Glutamatergic neuron (in vitro differentiated cells): ENCODE measurements around the gene EGLN3. TPM values are rescaled to one million over a fixed set of nuclear protein-coding genes. Genes with fewer than 3 reads are reported as not detected.

Experiments
- DNase-seq: peaks from one replicate; pipeline ENCODE4 v3.0.0; 2022
- H3K27ac Mint-ChIP-seq: one replicate; pipeline ENCODE4 v1.8.0; 2020; ENCODE audit warnings: mild to moderate bottlenecking, mixed read lengths, inconsistent platforms; ENCODE audit not compliant: unreplicated experiment
- H3K27me3 Mint-ChIP-seq: one replicate; pipeline ENCODE4 v1.8.0; 2020; ENCODE audit warnings: mild to moderate bottlenecking, moderate library complexity, mixed read lengths, inconsistent platforms; ENCODE audit not compliant: unreplicated experiment
- H3K36me3 Mint-ChIP-seq: one replicate; pipeline ENCODE4 v1.8.0; 2020; ENCODE audit warnings: mild to moderate bottlenecking, mixed read lengths, inconsistent platforms; ENCODE audit not compliant: unreplicated experiment
- H3K4me1 Mint-ChIP-seq: one replicate; pipeline ENCODE4 v1.8.0; 2020; ENCODE audit warnings: mild to moderate bottlenecking, low read depth, mixed read lengths, inconsistent platforms; ENCODE audit not compliant: unreplicated experiment
- H3K4me3 Mint-ChIP-seq: one replicate; pipeline ENCODE4 v1.8.0; 2020; ENCODE audit warnings: mild to moderate bottlenecking, mixed read lengths, inconsistent platforms; ENCODE audit not compliant: unreplicated experiment
- H3K9me3 Mint-ChIP-seq: one replicate; pipeline ENCODE4 v1.8.0; 2020; ENCODE audit warnings: mild to moderate bottlenecking, moderate library complexity, mixed read lengths, inconsistent platforms; ENCODE audit not compliant: unreplicated experiment
- total RNA-seq: library from RNA; stranded (reverse); fragmentation: NEBNext Ultra II Directional; extraction: Animal tissue kit (Norgen Biotek cat#: 25700); gene quantifications from one replicate; pipeline ENCODE4 v1.2.1, GENCODE V29; 2021; ENCODE audit not compliant: unreplicated experiment
- TF ChIP-seq, protein P1 (sequence below): fragments of 200-600 bp; sonication (generic); IDR thresholded peaks from one replicate; pipeline ENCODE4 v1.5.0; 2021; ENCODE audit not compliant: partially characterized antibody, unreplicated experiment

The EGLN3 gene
- total RNA-seq, 1 donor from 2014 or later: 1.9 TPM

GRCh38 chr14:33934938-33935337 is 15.9 kb downstream of the EGLN3 start:
- Mint-ChIP-seq H3K36me3 (no peaks in the 10 kb centered on the region), H3K27ac (no peak overlapping the region), H3K4me1 (peaks cover 4% of the 10 kb centered on the region), H3K27me3 (peaks cover 2% of the 10 kb centered on the region), H3K4me3 (no peak overlapping the region), H3K9me3 (no peaks in the 10 kb centered on the region)
- no peak for DNase-seq
- TF ChIP-seq, protein P1, sequence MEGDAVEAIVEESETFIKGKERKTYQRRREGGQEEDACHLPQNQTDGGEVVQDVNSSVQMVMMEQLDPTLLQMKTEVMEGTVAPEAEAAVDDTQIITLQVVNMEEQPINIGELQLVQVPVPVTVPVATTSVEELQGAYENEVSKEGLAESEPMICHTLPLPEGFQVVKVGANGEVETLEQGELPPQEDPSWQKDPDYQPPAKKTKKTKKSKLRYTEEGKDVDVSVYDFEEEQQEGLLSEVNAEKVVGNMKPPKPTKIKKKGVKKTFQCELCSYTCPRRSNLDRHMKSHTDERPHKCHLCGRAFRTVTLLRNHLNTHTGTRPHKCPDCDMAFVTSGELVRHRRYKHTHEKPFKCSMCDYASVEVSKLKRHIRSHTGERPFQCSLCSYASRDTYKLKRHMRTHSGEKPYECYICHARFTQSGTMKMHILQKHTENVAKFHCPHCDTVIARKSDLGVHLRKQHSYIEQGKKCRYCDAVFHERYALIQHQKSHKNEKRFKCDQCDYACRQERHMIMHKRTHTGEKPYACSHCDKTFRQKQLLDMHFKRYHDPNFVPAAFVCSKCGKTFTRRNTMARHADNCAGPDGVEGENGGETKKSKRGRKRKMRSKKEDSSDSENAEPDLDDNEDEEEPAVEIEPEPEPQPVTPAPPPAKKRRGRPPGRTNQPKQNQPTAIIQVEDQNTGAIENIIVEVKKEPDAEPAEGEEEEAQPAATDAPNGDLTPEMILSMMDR: no peak

GRCh38 chr14:33934043-33934750 is 16.7 kb downstream of the EGLN3 start:
- no peak for DNase-seq
- Mint-ChIP-seq H3K9me3 (no peaks in the 10 kb centered on the region), H3K36me3 (no peaks in the 10 kb centered on the region), H3K4me1 (peaks cover 4% of the 10 kb centered on the region), H3K27ac (no peak overlapping the region), H3K27me3 (peaks cover 2% of the 10 kb centered on the region), H3K4me3 (no peak overlapping the region)
- TF ChIP-seq, protein P1: no peak

- DNase-seq: no peak
- no peaks in the 10 kb centered on the region for H3K9me3 Mint-ChIP-seq
- H3K27ac Mint-ChIP-seq: no peak overlapping the region
- no peak overlapping the region for H3K4me3 Mint-ChIP-seq
- TF ChIP-seq, protein P1: no peak
- no peaks in the 10 kb centered on the region for H3K36me3 Mint-ChIP-seq
- H3K27me3 Mint-ChIP-seq: peaks cover 2% of the 10 kb centered on the region
- peaks cover 4% of the 10 kb centered on the region for H3K4me1 Mint-ChIP-seq
These were observed 17.4 kb downstream of the EGLN3 start for GRCh38 chr14:33933386-33933933.

- no peaks in the 10 kb centered on the region for H3K36me3 Mint-ChIP-seq
- H3K4me1 Mint-ChIP-seq: no peaks in the 10 kb centered on the region
- TF ChIP-seq, protein P1: no peak
- H3K27me3 Mint-ChIP-seq: peaks cover 2% of the 10 kb centered on the region
- H3K9me3 Mint-ChIP-seq: no peaks in the 10 kb centered on the region
- no peak overlapping the region for H3K27ac Mint-ChIP-seq
- no peak for DNase-seq
- no peak overlapping the region for H3K4me3 Mint-ChIP-seq
These were observed 18.1 kb downstream of the EGLN3 start for GRCh38 chr14:33932576-33933345.

DNA sequence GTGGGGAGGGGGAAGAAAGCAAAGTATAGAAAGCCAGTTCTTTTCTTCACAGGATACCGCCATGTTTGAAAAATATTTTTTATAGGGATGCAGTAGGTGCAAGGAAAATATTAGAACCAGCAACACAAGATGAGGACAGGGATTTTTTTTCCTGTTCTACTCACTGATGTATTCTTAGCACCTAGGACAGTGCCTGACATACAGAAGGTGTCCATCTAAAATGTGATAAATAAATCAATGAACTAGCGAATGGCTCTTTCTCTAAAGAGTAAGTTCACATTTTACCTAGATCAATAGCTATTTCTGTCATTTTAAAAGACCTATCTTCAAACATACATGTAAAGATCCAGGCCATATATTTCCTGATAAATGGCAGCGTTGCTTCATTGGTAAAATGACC is 18.8 kb downstream of the EGLN3 start:
- H3K36me3 Mint-ChIP-seq: no peaks in the 10 kb centered on the region
- peaks cover 2% of the 10 kb centered on the region for H3K27me3 Mint-ChIP-seq
- TF ChIP-seq, protein P1: no peak
- H3K4me3 Mint-ChIP-seq: no peak overlapping the region
- H3K9me3 Mint-ChIP-seq: no peaks in the 10 kb centered on the region
- DNase-seq: no peak
- H3K27ac Mint-ChIP-seq: no peak overlapping the region
- no peaks in the 10 kb centered on the region for H3K4me1 Mint-ChIP-seq
